T-helper 1 cell treated with Interleukin-12 subunit alpha and Interleukin-12 subunit beta and Interleukin-4 antibody, amounts not matched to agents 30 ng/mL and 1 ng/mL, for 36 hours (primary cell): ENCODE measurements around the gene LIN7A. TPM values are rescaled to one million over a fixed set of nuclear protein-coding genes. Genes with fewer than 3 reads are reported as not detected.

Experiments
- intact Hi-C: fragments of 100-400 bp; cut with micrococcal nuclease; formaldehyde crosslinking; loops from one replicate; pipeline ENCODE4 v1.15.1; 2024
- total RNA-seq: library from RNA; stranded (reverse); gene quantifications from 2 replicates; pipeline ENCODE4 v1.2.3, GENCODE V29; 2022

The LIN7A gene, protein sequence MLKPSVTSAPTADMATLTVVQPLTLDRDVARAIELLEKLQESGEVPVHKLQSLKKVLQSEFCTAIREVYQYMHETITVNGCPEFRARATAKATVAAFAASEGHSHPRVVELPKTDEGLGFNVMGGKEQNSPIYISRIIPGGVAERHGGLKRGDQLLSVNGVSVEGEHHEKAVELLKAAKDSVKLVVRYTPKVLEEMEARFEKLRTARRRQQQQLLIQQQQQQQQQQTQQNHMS
- 0.96 and 1.5 TPM in 2 replicates for total RNA-seq

DNA sequence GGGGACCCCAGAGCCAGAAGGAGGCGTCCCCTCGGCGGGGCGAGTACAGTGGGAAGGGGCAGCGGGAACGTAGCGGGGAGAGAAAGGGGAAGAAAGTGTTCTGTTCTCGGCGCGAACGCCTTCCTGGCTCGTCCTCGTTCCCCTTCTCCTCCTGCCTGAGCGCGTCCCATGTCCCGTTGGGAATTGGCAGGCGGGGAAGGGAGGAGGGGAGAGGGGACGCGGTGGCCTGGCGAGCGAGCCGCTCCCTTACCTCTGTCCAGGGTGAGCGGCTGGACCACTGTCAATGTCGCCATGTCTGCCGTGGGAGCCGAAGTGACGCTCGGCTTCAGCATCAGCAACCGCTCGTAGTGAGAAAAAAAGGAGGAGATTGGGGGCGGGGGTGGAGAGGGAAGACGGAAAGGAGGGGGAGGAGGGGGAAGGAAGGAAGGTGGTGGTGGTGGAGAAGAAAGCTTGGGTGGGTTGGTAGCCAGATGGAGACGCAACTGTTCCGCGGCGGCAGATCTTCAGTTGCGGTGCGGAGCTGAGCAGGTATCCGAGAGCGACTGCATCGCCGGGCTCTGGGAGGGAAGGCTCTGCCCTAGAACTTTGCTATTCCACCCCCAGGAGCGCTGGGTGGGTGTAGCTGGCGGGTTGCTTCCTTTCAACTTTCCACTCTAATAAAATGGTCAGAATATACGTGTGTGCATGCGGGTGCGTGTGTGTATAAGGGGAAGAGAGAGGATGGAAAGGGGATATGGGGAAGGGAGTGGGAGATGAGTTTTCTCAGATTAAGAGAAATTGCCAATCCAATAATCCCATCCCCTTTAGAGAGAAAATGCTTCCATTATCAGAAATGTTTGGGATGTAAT, at the start of gene LIN7A:
TSS of gene LIN7A (minus strand) at position 544 of the 848 bp plus-strand sequence. CDS start at position 332, 212 bp downstream.
- intact Hi-C loops, result no loop called here

DNA sequence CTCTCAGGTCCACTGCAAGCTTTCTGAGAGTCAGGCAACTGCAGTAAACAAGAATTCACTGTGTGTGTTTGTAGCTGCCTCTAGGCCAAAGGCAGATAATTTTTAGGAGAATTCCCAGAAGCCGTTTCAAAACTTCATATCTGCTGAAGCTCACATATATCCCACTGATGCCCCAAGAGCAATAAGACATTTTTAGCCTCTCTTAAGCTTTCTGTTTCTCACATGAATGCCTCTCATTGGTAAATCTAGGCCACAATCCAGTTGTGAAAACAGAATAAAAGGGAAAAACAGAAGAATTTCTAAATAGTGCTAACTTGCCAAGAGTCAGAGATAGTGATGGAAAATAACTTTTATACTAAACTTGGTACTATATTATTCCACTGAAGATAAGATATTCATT, 48.5 kb upstream of the LIN7A start:
- intact Hi-C loops, result no loop called here

DNA sequence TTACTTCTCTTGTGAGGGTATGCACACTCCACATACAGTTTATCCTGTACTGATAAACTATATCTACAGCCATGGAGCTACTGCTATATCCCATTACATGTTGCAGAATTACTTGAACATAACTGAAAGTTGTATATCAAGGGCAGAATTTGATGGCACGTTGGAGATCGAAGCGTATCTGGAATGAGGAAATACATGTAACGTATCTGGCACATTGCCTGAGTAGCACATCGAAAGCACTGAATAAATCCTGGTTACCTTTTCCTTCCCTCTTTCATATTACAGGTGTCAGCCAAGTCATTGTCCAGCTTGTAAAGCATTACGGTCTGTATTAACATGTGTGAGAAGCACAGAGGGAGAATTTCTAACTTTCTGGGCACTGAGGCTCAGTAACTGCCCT, 42.1 kb upstream of the LIN7A start:
- intact Hi-C loops, result no loop called here

DNA sequence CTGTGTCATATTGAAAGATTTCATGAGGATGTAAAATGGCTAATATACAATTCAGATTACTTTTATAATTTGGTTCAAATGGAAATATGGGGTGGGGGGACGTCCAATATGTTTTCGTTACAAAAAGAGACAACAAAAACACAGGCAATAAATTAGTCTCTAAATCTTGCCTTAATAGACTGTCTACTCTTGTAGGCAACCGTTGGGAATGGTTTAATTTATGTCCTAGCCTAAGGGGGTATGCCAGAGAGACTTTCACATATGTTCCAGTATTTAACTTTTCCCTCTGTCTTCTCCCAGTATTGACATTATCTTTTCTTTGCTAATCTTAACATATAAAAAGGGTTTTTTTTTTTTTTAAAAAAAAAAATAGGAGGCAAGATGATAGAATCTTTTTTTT, 41.5 kb upstream of the LIN7A start:
- intact Hi-C loops, result no loop called here

DNA sequence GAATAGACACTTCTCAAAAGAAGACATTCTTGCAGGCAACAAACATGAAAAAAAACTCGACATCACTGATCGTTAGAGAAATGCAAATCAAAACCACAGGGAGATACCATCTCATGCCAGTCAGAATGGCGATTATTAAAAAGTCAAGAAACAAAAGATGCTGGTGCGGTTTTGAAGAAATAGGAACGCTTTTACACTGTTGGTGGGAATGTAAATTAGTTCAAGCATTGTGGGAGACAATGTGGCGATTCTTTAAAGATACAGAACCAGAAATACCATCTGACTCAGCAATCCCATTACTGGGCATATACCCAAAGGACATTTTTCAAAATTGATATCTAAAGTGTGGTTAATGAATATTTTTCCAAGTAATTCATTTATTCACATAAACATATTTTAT, 39.6 kb upstream of the LIN7A start:
- intact Hi-C loops, result no loop called here

DNA sequence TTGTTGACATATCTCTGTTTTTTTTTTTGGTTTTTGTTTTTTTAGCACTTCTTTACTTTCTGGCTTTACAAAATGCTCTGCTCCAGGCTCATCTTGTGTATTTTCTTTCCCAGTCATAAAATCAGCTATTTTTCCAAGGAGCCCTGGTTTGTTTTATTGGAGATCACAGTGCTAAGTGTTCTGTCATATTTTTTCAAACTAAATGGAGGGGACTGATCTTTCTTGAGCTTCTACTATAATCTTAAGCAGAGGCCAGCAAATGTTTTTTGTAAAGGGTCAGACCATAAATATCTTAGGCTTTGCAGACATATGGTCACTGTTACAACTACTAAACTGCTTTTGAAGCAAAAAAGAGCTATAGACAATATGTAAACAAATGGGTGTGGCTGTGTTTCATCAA, 30.6 kb upstream of the LIN7A start:
- intact Hi-C loops, result no loop called here

DNA sequence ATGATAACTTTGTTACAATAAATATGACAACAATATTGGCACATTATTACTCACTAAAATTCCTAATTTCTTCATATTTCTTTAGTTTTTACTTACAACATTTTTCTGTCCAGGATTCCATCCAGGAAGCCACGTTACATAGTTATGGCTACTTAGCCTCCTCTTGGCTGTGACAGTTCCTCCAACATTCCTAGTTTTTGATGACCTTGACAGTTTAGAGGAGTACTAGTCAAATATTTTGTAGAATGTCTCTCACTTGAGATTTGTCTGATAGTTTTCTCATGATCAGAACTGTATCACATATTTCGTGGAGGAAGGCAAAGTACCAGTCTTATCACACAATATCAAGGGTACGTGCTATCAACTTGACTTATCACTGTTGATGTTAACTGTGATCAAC, 29.8 kb upstream of the LIN7A start:
- intact Hi-C loops, result no loop called here

DNA sequence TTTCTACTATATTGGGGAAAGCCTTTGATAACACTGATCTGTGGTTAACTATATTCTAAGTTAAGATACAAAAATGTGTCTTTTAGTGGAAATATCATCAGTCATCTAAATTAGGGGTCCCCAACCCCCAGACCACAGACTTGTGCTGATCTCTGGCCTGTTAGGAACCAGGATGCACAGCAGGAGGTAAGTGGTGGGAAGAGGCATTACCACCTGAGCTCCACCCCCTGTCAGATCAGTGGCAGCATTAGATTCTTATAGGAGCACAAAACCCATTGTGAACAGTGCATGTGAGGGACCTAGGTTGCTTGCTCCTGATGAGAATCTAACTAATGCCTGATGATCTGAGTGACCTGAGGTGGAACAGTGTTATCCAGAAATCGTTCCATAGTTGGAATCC, 28.3 kb upstream of the LIN7A start:
- intact Hi-C loops, result no loop called here

DNA sequence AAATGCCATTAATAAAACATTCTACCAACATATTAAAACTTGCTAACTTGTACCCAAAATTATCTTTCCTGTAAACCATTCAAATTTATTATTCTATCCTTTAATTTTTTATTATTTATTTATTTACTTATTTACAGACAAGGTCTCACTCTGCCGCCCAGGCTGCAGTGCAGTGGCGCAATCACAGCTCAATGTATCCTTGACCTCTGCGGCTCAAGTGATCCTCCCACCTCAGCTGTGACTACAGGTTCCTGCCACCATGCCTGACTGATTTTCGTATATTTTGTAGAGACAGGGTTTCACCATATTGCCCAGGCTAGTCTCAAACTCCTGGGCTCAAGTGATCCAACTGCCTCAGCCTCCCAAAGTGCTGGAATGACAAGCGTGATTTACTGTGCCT, 20.4 kb upstream of the LIN7A start:
- intact Hi-C loops, result no loop called here

DNA sequence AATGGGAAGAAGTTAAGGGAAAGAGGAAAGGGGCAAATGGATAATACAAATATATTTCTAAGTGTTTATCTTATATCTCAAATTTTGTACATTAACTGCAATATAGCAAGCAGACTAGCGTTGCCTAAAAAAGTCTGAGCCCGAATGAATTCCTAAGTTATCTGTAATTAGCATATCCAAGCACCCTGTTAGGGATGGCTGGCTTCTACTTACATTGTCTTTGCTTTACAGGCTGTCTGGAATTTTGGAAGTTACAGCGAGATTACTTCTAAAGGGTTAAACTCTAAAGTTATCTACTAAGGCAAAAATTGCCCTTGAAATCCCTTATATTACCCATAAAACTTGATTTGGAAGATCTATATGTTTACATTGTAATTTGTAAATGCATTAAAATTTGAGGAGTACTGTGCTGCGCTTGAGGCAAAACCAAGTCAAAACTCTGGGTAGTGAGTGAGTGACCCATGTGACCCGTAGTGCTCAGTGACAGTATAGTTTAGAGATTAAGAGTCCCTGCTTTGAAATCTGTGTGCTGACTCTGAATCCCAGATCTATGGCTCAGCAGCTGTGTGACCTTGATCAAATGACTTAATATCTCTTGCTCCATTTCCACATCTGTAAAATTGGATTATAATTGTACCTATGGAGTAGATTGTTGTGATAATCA, 17.3 kb upstream of the LIN7A start:
- intact Hi-C loops, result no loop called here

DNA sequence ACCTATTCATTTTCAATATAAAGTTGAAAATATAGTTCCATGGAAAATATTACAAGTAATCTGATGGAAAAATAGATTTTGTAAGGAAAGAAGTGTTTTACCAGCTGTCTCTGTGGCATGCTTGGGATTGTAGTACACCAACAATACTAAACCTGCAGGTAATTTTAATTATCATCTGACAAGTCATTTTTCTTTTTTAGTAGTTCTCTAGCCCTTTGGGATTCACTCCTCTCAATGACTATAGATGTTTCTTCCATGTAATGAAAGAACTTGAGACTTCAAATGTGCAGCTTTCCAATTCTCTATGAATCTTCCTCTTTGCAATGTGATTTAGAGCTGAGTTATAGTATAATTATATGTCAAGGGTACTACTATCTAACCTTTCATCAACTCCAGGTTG, 14.7 kb upstream of the LIN7A start:
- intact Hi-C loops, result no loop called here

DNA sequence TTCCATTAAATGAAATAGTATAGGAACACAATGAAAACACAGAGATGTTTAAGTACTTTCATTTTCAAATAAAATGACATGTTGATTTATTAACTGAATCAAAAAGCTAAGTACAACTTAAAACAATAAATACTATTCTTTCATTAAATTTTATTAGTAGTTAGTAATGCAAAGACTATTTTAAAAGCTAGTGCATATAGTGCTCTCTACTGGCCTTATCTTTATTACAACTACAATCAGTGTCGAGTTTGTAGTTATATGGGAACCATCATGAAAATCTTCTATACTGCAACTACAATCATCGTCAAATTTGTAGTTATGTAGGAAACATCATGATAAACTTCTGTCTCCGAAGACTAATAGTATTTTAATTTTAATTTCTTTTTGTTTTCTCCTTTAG, 8.9 kb upstream of the LIN7A start:
- intact Hi-C loops, result loop anchor here (10.0 kb wide), 1 partner anchor 252 kb away; no protein-coding TSS in a partner anchor

DNA sequence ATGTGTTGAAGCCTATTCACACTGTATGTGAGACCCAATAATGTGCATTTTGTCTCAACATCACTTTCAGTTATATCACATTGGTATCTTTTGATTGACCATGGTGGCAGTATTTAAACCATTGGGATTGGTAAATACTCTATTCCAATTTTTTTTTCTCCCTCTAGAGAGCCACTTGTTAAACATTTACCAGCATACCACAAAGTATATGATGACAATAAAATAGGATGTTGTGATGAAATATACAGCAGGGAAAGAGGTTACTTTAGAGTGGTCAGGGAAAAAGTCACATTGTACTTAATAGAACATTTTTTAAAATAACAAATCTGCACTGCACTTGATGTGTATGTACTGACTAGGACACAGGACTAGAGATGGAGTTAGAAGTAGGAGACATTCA, 5.6 kb upstream of the LIN7A start:
- intact Hi-C loops, result loop anchor here (5.0 to 10.0 kb wide), 2 partner anchors 51 to 249 kb away; no protein-coding TSS in a partner anchor

DNA sequence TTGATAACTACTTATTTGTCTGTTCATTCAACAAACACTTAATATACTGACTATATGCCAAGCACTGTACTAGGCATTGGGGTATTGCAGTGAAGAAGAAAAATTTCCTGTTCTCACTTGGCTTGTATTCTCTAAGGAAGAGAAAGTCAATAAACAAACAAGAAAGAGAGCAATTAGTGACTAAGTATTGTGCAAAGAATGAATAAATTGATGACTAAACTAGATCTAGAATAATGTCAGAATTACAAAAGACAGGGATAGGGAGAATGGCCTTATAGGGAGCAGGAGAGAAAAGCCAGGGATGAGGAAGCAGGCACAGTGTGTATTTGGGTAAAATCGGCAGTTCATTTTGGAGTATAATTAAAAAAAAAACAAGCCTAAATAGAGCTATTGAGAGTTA, 4.2 kb upstream of the LIN7A start:
- intact Hi-C loops, result loop anchor here (5.0 to 10.0 kb wide), 2 partner anchors 50 to 247 kb away; no protein-coding TSS in a partner anchor

DNA sequence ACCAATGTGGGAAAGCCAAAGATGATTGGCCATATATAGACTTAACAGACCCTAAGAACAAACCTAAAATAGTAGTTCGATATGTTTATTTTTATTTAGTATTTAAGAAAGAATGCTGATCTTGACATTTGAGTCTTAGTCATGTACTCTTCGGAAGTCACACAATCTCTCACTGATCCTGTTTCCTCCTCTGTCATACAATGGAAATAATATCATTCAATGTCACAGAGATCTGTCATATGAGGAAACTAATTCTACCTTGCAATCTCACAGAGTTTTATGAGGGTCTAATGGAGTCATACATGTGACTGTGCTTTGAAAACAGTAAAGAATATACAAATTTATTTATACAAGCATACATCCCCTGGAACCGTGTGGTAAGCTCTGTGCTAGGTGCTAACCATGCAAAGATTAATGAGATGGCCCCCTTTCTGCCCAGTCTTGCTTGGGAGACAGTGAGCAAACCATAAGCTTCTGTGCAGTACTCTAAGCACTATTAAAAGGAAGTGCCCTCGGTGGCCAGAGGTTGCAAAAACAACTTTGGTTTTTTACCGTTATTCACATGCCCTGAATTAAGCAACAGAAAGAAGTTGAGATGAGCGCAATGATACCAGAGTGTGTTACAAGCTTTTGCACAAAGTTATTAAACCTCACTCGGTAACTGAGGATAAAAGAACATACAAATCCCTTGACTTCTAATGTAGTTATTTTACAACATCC, 1.7 kb upstream of the LIN7A start:
- intact Hi-C loops, result no loop called here

DNA sequence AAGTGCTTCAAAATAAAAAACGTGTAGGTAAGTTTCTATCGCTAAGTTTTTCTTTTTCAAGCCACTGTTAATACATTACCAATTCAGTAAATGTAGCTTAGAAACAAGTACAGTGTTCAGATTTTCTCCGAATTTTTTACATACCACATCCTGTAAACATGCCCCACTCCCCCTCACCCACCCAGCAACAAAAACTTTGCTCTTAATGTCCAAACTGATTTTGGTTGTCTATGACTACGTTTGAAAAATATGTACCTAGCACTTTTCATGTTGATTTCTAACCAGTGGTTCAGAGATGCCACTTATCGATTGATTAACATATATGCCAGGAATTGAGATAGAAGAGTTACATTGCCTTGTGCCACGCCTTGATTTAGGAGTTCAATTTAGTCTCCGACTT, 663 bp upstream of the LIN7A start:
- intact Hi-C loops, result no loop called here

DNA sequence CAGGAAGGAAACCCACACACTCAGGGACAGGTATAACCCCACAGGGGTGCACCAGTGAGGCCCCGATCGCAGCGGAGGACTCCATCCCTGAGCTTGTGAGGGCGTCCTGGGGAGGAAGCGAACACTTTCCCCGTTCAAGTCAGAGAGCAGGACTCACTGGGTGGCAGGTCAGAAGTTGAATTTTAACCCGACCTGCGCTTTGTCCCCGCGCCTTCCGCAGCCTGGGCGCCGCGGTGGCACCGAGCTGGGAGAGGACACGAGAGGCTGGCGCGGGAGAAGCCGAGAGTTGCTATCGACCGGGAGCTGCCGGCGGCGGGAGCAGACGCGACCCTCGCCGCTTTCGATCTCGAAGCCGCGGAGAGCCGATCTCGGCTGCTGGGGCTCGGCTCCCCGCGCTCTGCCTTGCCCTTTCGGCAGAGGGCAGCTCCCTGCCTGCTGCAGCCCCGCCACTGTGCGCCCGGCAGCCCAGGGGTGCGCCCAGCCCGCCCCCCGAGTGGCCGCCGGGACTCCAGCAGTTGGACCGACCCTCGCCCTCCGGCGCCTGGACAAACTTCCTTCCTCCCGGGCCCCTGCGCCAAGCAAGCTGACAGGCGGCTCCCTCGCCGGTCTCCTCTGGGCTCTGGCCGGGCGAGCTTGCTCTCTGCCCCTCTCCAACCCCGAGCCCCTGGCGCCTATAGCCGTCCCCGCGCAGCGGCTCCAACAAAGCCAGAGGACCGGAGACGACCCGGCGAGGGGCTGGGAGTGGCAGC, 918 bp downstream of the LIN7A start:
- intact Hi-C loops, result no loop called here

DNA sequence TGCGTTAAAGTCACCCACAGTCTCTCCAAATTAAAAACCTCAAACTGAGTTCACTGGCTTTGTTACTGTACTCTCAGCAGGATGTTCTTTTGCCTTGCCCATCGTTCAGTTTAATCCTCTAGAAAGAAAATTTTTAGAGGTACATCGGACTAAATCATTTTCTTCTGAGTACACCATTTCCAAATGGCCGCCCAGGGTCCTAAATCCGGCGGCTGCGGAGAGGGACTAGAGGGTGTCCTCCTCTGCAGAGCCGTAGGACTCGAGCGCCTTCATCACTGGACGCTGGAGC, 1.4 kb downstream of the LIN7A start:
- intact Hi-C loops, result no loop called here

DNA sequence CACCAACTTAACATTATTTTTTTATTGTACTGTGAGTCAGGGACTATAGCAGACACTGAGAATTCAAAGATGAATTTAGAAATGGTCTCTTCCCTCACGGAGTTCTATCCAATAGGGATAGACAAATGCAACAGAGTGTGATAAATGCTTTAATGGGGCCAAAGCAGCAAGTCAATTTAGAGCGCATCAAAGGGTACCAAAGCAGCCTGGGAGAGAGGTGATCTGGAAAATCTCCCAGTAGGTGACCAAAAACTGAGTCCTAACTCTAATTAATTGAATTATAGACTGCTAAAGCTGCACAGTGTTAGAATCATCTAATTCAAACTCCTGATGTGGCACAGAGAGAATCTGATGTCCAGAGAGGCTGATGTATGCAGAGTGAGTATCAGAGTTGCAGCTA, 2.6 kb downstream of the LIN7A start:
- intact Hi-C loops, result no loop called here

DNA sequence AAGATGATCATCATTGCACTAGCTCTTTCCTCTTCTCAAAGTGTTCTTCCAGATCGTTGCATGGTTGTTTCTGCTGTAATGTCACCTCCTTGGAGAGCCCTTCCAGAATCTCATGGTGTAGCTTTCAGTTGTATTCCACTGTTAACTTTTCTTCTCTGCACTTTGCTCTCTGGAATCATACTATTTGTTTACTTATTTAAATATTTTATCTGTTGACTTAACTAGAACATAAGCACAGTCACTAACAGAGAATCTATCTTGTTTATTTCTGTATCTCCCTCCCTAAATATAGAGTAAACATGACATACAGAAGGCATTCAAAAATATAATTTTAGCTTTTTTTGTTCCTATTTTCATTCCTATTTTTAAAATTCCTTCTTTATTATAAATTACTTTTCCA, 11.8 kb downstream of the LIN7A start:
- intact Hi-C loops, result no loop called here

DNA sequence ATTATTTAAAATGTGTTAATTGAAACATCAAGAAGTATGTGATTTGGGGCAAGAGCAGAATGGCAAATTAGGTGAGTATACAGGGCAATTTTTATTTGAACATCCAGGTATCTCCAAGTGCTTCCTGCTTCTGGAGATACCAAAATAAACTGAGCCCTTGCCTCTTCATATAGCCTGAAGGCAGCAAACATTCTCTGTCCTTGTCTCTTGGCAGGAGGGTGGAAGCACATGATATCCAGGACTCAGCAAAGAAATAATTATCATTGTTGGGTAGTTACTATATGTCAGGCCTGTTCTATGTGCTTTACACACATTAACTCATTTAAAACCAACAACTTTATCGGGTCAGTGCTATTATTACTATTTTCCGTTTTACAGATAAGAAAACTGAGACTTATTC, 12.5 kb downstream of the LIN7A start:
- intact Hi-C loops, result no loop called here
